HG03457 (cell line): ENCODE results near the gene GXYLT2.
"Not testable (repeated sequence)": the region's sequence is repeated elsewhere in the genome, so short reads cannot be mapped to it uniquely, and the experiment has no call there.

Experiments used
- ATAC-seq: cut with Tn5 transposase; IDR thresholded peaks from one replicate; pipeline ENCODE4 v1.9.1; 2021; ENCODE audit warnings: moderate number of reproducible peaks; ENCODE audit not compliant: unreplicated experiment

The GXYLT2 gene

GRCh38 chr3:72973031-72973723 is 85.3 kb downstream of the GXYLT2 start:
- ATAC-seq = no peak

- no peak for ATAC-seq
Observed at GRCh38 chr3:72973786-72974185, 85.9 kb downstream of the GXYLT2 start.

- no peak for ATAC-seq
Observed at GRCh38 chr3:72974956-72975355, 87.1 kb downstream of the GXYLT2 start.

- ATAC-seq = no peak
Observed at GRCh38 chr3:72976281-72976741, 88.5 kb downstream of the GXYLT2 start.

- peak; percentile 56 for ATAC-seq
Observed at GRCh38 chr3:72977060-72977808, 89.4 kb downstream of the GXYLT2 start.

- ATAC-seq = no peak
Observed at GRCh38 chr3:72982609-72983366, 94.9 kb downstream of the GXYLT2 start.

GRCh38 chr3:72985576-72985975 is 97.7 kb downstream of the GXYLT2 start:
- no peak for ATAC-seq

GRCh38 chr3:72990701-72991395 is 103.0 kb downstream of the GXYLT2 start:
- ATAC-seq = no peak

GRCh38 chr3:72991522-72991921 is 103.7 kb downstream of the GXYLT2 start:
- ATAC-seq = no peak

GRCh38 chr3:72993391-72993790 is 105.5 kb downstream of the GXYLT2 start:
- no peak for ATAC-seq

GRCh38 chr3:72995337-72995736 is 107.5 kb downstream of the GXYLT2 start:
- no peak for ATAC-seq

- no peak for ATAC-seq
Observed at GRCh38 chr3:72996121-72996472, 108.3 kb downstream of the GXYLT2 start.

- peak; percentile 87 for ATAC-seq
Observed at GRCh38 chr3:72996473-72997333, 108.9 kb downstream of the GXYLT2 start, which contains the start of gene PPP4R2. Gene PPP4R2, plus strand, starts transcription at chr3:72996811. Its CDS starts 227 bp downstream, at chr3:72997038.

- ATAC-seq = no peak
Observed at GRCh38 chr3:72997421-72997961, 109.6 kb downstream of the GXYLT2 start.

GRCh38 chr3:72998466-72998865 is 110.6 kb downstream of the GXYLT2 start:
- ATAC-seq = no peak

- no peak for ATAC-seq
Observed at GRCh38 chr3:72999951-73000350, 112.1 kb downstream of the GXYLT2 start.

- ATAC-seq = not testable (repeated sequence)
Observed at GRCh38 chr3:73003050-73003449, 115.2 kb downstream of the GXYLT2 start.

GRCh38 chr3:73004316-73004715 is 116.5 kb downstream of the GXYLT2 start:
- no peak for ATAC-seq

GRCh38 chr3:73007992-73008712 is 120.3 kb downstream of the GXYLT2 start:
- ATAC-seq = no peak
